Thymus (tissue), 14 donors: Measurements from ENCODE around the gene LANCL1. TPM values are rescaled to one million over a fixed set of nuclear protein-coding genes. Genes with fewer than 3 reads are reported as not detected.

Experiments used
- DNase-seq, 9 donors: peaks; one replicate each; pipeline ENCODE4 v3.0.0-alpha.2; 2013; ENCODE audit warnings: low spot score in 9 of 9, low read depth in 6 of 9, missing footprints in 1 of 9
- H3K27ac ChIP-seq, 2 donors: one replicate each; pipeline ENCODE4 v1.5.1; 2013; ENCODE audit warnings: control low read depth in 1 of 2, low read depth in 1 of 2, low read length in 1 of 2, mild to moderate bottlenecking in 1 of 2, moderate library complexity in 1 of 2
- H3K27me3 ChIP-seq, 2 donors: one replicate each; pipeline ENCODE4 v1.5.1; 2013; ENCODE audit warnings: low read length in 1 of 2; ENCODE audit not compliant: control insufficient read depth in 2 of 2, insufficient read depth in 1 of 2
- H3K36me3 ChIP-seq, 2 donors: one replicate each; pipeline ENCODE4 v1.5.1; 2013; ENCODE audit warnings: low read length in 1 of 2, mild to moderate bottlenecking in 1 of 2, moderate library complexity in 1 of 2; ENCODE audit not compliant: control insufficient read depth in 2 of 2, insufficient read depth in 2 of 2
- H3K4me1 ChIP-seq, 2 donors: one replicate each; pipeline ENCODE4 v1.5.1; 2013; ENCODE audit warnings: low read length in 2 of 2; ENCODE audit not compliant: control insufficient read depth in 2 of 2, insufficient read depth in 2 of 2
- H3K4me3 ChIP-seq, 2 donors: one replicate each; pipeline ENCODE4 v1.5.1; 2013; ENCODE audit warnings: low read length in 2 of 2, control low read depth in 1 of 2, mild to moderate bottlenecking in 1 of 2
- H3K9me3 ChIP-seq, 2 donors: one replicate each; pipeline ENCODE4 v1.5.1; 2013; ENCODE audit warnings: low read length in 1 of 2, mild to moderate bottlenecking in 1 of 2; ENCODE audit not compliant: control insufficient read depth in 2 of 2, insufficient read depth in 1 of 2
- WGBS: extraction: QIAGEN DNeasy Blood & Tissue Kit; methylation state at CpG from one replicate; pipeline ENCODE4 v1.1.7; 2013; 5-methylcytosine and 5-hydroxymethylcytosine counted together
- long read RNA-seq, 10 donors: transcript quantifications; one replicate each; lab custom pipeline, GENCODE V29; 2026
- polyA plus RNA-seq: library from polyadenylated mRNA; stranded (reverse); fragments of 200-250 nt; gene quantifications from one replicate; pipeline ENCODE4 v1.2.3, GENCODE V29; 2013
- total RNA-seq: library from RNA; stranded (reverse); fragments of 120-200 nt; gene quantifications from one replicate; pipeline ENCODE4 v1.2.4, GENCODE V29; 2013
- donor health status: healthy.

The LANCL1 gene
- total RNA-seq = 22.5 TPM
- 25.2 TPM for polyA plus RNA-seq
- long read RNA-seq, donor 1, full-length matches to known transcripts = 4 of 4 reads
- long read RNA-seq, donor 1, partial matches to known transcripts = 0 of 4 reads
- long read RNA-seq, donor 1, other reads (novel, unspliced or antisense) = 0 of 4 reads
- long read RNA-seq, donor 2, full-length matches to known transcripts = 22 of 27 reads
- long read RNA-seq, donor 2, partial matches to known transcripts = 5 of 27 reads
- long read RNA-seq, donor 2, other reads (novel, unspliced or antisense) = 0 of 27 reads
- long read RNA-seq, donor 3, full-length matches to known transcripts = 9 of 9 reads
- long read RNA-seq, donor 3, partial matches to known transcripts = 0 of 9 reads
- long read RNA-seq, donor 3, other reads (novel, unspliced or antisense) = 0 of 9 reads
- long read RNA-seq, donor 4, full-length matches to known transcripts = 2 of 2 reads
- long read RNA-seq, donor 4, partial matches to known transcripts = 0 of 2 reads
- long read RNA-seq, donor 4, other reads (novel, unspliced or antisense) = 0 of 2 reads
- long read RNA-seq, donor 5, full-length matches to known transcripts = 20 of 20 reads
- long read RNA-seq, donor 5, partial matches to known transcripts = 0 of 20 reads
- long read RNA-seq, donor 5, other reads (novel, unspliced or antisense) = 0 of 20 reads
- long read RNA-seq, donor 6, full-length matches to known transcripts = 10 of 10 reads
- long read RNA-seq, donor 6, partial matches to known transcripts = 0 of 10 reads
- long read RNA-seq, donor 6, other reads (novel, unspliced or antisense) = 0 of 10 reads
- long read RNA-seq, donor 7, full-length matches to known transcripts = 13 of 13 reads
- long read RNA-seq, donor 7, partial matches to known transcripts = 0 of 13 reads
- long read RNA-seq, donor 7, other reads (novel, unspliced or antisense) = 0 of 13 reads
- long read RNA-seq, donor 8, full-length matches to known transcripts = 2 of 2 reads
- long read RNA-seq, donor 8, partial matches to known transcripts = 0 of 2 reads
- long read RNA-seq, donor 8, other reads (novel, unspliced or antisense) = 0 of 2 reads
- long read RNA-seq, donor 9, full-length matches to known transcripts = 9 of 9 reads
- long read RNA-seq, donor 9, partial matches to known transcripts = 0 of 9 reads
- long read RNA-seq, donor 9, other reads (novel, unspliced or antisense) = 0 of 9 reads
- long read RNA-seq, donor 10, full-length matches to known transcripts = 8 of 8 reads
- long read RNA-seq, donor 10, partial matches to known transcripts = 0 of 8 reads
- long read RNA-seq, donor 10, other reads (novel, unspliced or antisense) = 0 of 8 reads

GRCh38 chr2:210476194-210477128, at the start of gene LANCL1:
Gene LANCL1, minus strand, starts transcription at chr2:210476759. Its CDS starts 363 bp downstream, at chr2:210476396.
- peak; percentile 37 to 87 (median 63) for DNase-seq
- peak within 1 kb of the TSS; percentile 91 to 94 for H3K4me3 ChIP-seq
- H3K4me1 ChIP-seq = peaks cover 0 to 3% of the 10 kb centered on the region in 2 donors
- 2% methylated on average over 49 of the region's 49 CpGs for WGBS
- no peaks in the 10 kb centered on the region for H3K27me3 ChIP-seq
- H3K9me3 ChIP-seq = no peaks in the 10 kb centered on the region
- peak within 1 kb of the TSS; percentile 88 to 89 for H3K27ac ChIP-seq
- H3K36me3 ChIP-seq = peaks cover 4 to 11% of the 10 kb centered on the region in 2 donors

GRCh38 chr2:210524533-210524932, 48.0 kb upstream of the LANCL1 start:
- Histone ChIP-seq H3K4me3 (no peak overlapping the region), H3K27ac (no peak overlapping the region), H3K9me3 (no peaks in the 10 kb centered on the region), H3K27me3 (no peaks in the 10 kb centered on the region), H3K36me3 (no peaks in the 10 kb centered on the region), H3K4me1 (no peaks in the 10 kb centered on the region)
- no peak for DNase-seq

GRCh38 chr2:210523650-210524289, 47.2 kb upstream of the LANCL1 start:
- 93% methylated on average over 4 of the region's 4 CpGs for WGBS
- Histone ChIP-seq H3K4me3 (no peak overlapping the region), H3K9me3 (no peaks in the 10 kb centered on the region), H3K27ac (no peak overlapping the region), H3K36me3 (no peaks in the 10 kb centered on the region), H3K27me3 (no peaks in the 10 kb centered on the region), H3K4me1 (no peaks in the 10 kb centered on the region)
- DNase-seq = no peak

GRCh38 chr2:210522399-210522798, 45.8 kb upstream of the LANCL1 start:
- Histone ChIP-seq H3K9me3 (no peaks in the 10 kb centered on the region), H3K4me3 (no peak overlapping the region), H3K27me3 (no peaks in the 10 kb centered on the region), H3K4me1 (no peaks in the 10 kb centered on the region), H3K36me3 (no peaks in the 10 kb centered on the region), H3K27ac (no peak overlapping the region)
- no peak for DNase-seq

GRCh38 chr2:210519594-210519993, 43.0 kb upstream of the LANCL1 start:
- Histone ChIP-seq H3K27ac (no peak overlapping the region), H3K9me3 (no peaks in the 10 kb centered on the region), H3K27me3 (no peaks in the 10 kb centered on the region), H3K36me3 (no peaks in the 10 kb centered on the region), H3K4me3 (no peak overlapping the region), H3K4me1 (no peaks in the 10 kb centered on the region)
- DNase-seq = no peak
- 83% methylated on average over 5 of the region's 5 CpGs for WGBS

GRCh38 chr2:210517264-210517663, 40.7 kb upstream of the LANCL1 start:
- Histone ChIP-seq H3K9me3 (no peaks in the 10 kb centered on the region), H3K4me1 (no peaks in the 10 kb centered on the region), H3K36me3 (no peaks in the 10 kb centered on the region), H3K27ac (no peak overlapping the region), H3K4me3 (no peak overlapping the region), H3K27me3 (no peaks in the 10 kb centered on the region)
- 93% methylated on average over 4 of the region's 4 CpGs for WGBS
- no peak for DNase-seq

GRCh38 chr2:210515911-210516310, 39.4 kb upstream of the LANCL1 start:
- H3K27me3 ChIP-seq = no peaks in the 10 kb centered on the region
- 92% methylated on average over 2 of the region's 2 CpGs for WGBS
- no peak overlapping the region for H3K4me3 ChIP-seq
- H3K27ac ChIP-seq = no peak overlapping the region
- H3K4me1 ChIP-seq = no peaks in the 10 kb centered on the region
- DNase-seq = no peak
- no peaks in the 10 kb centered on the region for H3K36me3 ChIP-seq
- no peaks in the 10 kb centered on the region for H3K9me3 ChIP-seq

- 37% methylated on average over 5 of the region's 5 CpGs for WGBS
- no peak overlapping the region for H3K4me3 ChIP-seq
Measured at GRCh38 chr2:210503725-210504191, 27.2 kb upstream of the LANCL1 start.

More at GRCh38 chr2:210503725-210504191, 27.2 kb upstream of the LANCL1 start:
- Histone ChIP-seq H3K27me3 (peaks cover 0 to 3% of the 10 kb centered on the region in 2 donors), H3K36me3 (no peaks in the 10 kb centered on the region), H3K9me3 (peaks cover 0 to 10% of the 10 kb centered on the region in 2 donors), H3K4me1 (no peaks in the 10 kb centered on the region), H3K27ac (no peak overlapping the region)
- DNase-seq = no peak
